Measurements from ENCODE around the gene HDAC2.
"Not testable (repeated sequence)": the region's sequence is repeated elsewhere in the genome, so short reads cannot be mapped to it uniquely, and the experiment has no call there.

HDAC2 gene

DNA sequence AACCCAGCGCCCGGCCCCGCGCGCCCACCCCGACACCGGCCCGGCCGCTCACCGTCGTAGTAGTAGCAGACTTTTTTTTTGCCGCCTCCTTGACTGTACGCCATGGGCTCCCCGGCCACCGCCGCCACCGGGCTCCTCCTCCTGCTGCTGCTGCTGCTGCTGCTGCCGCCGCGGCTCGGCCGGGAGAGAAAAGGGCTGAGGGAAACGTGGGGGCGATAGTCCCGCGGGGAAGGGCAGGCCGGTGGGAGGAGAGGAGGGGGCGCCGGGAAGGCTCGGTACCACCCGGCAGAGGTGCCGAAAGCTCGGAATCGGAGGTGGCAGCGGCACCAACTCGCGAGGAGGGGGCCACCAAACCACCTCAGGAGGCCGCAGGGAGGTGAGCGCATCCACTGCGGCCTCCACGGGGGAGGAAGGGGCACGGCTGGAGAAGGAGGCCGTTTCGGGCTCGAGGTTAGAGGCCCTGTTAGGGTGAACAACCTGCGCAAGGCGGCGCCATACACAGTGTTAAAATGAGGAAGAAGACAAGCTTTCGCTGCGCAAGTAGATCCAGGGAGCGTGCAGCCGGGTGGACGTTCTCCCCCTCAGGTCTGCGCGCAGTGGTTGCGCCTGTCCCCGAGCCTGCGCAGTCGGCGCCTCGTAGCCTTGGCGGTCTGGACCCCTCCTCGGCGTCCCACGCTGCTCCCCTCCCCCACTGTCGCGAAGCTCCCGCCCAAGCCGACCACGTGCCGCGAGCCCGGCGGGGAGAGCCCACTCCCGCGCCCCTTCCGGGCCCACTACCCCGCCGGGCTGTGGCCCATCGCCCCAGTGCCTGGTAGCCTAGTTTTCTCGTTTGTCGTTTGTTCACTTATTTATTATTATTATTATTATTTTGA is at the start of gene HDAC2:
Gene HDAC2 (minus strand): TSS at position 344 of the 872 bp plus-strand sequence. CDS start 240 bp downstream, at position 104.
- DNase-seq, result peak; percentile 79 to 94

DNA sequence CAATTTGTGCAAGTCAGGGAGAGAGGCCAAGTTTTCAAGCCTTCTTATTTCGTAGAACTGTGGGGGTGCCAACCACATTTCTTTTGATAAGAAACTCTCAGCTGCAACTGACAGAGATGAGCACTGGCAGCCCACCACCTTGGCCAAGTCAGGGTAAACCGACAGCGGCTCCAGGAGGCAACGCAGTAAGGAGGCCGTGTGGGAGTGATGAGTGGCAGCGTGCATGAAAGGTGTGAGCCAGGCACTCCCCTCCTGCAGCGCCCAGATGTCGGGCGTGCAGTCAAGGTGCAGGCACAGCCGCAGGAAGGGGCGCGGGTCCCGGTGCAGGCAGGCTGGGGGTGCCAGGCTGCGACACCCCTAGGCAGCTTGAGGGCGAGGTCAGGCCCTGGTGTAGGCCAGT is 49.2 kb upstream of the HDAC2 start:
- no peak for DNase-seq

DNA sequence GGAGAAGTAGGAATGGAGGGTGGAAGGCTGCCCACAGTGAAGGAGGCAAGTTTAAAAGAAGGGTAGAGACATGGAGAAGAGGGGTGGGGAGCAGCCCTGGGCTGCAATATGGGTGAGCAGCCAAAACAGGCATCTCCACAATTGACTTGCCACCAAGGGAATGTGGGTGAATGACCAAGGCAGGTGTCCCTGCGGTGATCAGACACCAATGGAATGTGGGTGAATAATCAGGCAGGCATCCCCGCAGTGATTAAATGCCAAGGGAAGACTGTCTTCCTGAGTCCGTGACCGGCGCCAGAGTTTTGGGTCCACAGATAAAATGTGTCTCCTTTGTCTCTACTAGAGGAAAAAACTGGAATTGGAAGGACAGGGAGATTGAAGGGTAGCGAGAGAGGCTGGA is 46.2 kb upstream of the HDAC2 start:
- DNase-seq, result not testable (repeated sequence)

DNA sequence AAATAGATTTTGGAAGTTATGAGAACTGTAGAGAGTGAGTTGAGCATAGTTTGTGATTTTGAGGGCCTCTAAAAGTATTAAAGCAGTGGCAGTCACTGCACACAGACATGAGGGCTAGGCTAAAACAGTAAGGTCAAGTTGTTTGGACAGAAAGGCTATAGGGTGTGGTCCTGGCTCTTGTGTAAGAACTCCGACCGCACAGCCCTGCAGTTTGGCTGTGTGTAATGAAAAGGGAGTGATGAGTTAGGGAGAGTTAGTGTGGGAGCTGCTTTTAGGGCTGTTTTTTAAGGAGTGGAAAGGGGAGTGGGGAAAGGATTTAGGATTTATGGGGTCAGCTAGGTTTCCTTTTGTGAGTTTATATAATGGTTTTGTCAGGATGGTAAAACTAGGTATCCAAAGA is 43.2 kb upstream of the HDAC2 start:
- not testable (repeated sequence) for DNase-seq

DNA sequence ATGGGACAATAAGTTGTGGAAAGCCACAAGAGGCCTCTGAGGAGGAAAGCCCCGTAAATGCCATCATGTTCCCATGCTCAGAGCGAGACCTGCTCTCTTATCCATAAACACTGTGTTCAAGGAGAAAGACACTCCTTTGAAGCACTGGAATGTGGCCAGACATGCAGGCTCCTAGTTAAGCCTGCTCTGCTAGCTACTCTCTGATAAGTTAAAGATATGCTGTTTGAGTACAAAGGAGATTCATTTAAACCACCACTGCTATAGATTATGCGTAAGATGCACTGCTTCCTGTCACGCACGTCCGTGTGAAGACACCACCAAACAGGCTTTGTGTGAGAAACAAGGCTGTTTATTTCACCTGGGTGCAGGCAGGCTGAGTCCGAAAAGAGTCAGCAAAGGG is 40.5 kb upstream of the HDAC2 start:
- not testable (repeated sequence) for DNase-seq

DNA sequence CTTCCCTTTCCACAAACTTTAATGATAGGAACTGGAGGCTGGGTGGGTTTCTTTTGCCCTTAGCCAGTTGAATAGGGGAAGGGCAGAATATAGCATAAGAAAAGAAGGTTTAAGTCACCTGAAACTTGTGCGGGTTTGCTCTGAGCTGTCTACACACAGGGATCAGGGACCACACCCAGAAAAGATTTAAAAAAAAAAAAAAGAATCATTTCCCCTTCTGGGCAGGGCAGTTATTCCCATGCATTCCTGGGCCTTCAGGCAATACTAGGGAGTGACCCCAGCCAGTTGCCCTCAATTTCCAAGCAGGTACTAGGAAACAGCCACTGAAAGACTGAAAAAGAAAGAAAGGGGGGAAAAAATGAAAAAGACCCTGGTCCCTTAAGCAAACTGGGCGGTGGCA is 39.6 kb upstream of the HDAC2 start:
- DNase-seq, result no peak

DNA sequence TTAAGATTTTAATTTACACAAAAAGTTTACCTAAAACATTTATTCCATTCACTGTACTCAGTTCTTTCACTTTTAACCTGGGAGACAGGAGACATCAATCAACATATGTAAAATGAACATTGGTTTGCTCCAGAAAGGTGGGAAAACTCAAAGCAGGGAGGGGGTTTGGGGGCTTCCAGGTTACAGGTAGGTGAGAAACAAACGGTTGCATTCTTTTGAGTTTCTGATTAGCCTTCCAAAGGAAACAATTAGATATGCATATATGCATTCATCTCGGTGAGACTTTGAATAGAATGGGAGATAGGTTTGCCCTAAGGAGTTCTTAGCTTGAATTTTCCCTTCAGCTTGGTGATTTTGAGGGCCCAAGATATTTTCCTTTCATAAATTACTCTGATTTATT is 38.2 kb upstream of the HDAC2 start:
- DNase-seq, result no peak

DNA sequence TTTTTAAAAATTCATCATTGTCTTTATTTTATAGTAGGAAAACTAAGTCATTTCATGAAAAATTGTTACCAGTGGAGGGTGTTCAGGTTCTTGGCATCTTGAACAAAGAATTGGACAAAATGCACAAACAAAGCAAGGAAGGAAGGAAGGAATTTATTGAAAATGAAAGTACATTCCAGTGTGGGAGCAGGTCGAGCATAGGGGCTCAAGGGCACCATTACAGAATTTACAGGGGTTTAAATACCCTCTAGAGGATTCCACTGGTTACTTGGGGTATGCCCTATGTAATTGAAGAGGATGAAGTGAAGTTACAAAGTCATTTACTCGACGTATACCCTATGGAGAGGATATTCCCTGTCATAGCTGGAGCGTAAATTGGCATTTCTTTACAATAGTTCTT is 37.4 kb upstream of the HDAC2 start:
- DNase-seq, result no peak

DNA sequence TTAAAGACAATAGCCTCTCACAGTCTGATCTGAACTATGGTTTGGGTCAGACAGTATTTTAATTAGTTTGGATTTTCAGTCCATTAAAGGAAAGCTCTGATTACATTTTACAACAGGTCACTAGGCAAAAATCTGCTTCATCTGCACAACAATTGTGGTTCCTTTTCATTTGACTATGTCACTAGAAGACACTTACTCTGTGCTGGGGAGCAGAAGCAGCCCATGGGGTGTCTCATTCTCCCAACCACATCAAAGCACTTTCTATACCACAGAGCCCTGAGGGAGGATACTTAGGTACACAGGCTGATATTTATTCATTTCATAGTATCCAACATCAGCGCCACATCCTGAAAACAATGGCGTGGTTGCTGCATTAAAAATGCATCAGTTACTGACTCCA is 36.6 kb upstream of the HDAC2 start:
- DNase-seq, result no peak

DNA sequence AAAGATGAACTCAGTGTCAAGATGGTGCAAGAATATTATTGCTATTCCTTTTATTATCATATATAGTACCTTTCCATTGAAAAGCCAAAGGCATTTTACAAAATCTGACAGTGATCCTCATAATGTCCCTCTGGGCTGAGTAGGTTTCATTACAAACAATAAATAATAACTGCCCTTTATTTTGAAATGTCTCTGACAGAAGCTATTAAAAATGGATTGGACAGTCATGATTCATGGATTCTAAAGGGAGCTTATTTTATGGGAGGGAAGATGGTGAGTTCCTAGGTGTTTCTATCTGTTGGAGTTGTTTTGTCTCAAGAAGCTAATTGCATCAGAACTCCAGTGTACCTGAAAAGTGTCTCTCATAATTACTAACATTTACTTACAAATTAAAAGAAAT is 30.4 kb upstream of the HDAC2 start:
- no peak for DNase-seq

DNA sequence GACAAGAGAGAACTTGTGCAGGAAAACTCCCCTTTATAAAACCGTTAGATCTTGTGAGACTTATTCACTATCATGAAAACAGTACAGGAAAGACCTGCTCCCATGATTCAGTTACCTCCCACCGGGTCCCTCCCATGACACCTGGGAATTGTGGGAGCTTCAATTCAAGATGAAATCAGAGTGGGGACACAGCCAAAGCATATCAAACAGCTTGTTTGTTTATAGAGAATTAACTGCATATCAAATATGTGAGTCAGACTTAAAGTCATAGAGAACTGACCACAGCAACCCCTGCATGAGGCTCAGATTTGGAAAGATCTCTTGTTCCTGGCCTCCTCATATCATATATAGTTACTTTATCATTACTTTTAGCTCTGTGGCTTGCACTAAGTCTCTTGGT is 29.1 kb upstream of the HDAC2 start:
- no peak for DNase-seq

DNA sequence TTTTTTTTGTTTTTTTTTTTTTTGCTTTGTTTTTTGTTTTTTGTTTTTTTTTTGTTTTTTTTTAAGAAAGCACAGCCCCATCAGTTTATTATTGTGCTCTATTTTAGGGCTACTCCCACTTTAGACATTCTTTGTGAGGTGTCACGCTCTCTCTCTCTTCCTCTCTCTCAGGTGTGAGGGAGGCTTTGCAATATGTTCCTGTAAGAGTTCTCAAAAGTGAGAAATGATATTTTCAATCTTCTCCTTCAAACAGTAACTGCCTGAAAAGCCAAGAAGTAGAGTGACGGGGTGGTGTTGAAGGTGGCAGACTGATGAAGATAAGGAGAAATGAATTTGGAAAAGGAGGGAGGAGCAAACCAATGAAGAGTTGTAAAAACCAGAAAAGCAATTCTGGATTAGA is 28.3 kb upstream of the HDAC2 start:
- no peak for DNase-seq

DNA sequence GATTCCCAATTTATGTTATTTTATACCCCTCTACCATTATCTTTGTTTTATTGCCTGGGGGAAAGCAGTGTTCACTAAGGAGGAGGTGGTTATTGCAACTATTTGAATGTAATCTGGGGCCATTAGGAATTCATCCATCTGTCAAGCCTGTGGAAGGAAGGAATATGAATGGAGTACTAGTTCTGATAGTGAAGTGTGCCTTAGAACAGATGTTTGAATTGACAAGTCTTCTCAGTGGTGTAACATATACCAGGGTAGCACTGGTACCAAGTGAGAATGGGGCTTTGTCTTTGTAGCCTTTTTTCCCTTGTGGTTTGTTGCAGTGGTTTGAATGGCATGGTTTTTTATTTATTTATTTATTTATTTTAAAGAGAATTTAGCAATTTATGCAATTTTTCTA is 27.9 kb upstream of the HDAC2 start:
- no peak for DNase-seq

DNA sequence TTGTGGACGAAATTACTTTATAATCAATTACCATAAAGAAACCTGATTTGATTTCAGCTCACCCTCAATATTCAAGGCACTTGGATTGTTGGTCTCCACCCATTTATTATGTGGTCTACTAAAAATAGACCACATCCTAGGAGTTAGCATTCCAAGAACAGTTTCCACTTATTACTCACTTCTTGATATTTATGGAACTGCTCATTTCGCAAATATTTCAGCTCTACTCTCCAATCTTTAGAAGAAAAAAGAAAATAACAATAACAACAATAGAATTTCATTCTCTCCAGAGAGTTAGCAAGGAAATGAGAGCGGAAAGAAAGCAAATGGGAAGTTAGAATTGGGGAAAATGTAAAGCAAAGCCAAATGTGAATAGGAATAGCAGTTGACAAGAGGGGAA is 26.2 kb upstream of the HDAC2 start:
- DNase-seq, result no peak

DNA sequence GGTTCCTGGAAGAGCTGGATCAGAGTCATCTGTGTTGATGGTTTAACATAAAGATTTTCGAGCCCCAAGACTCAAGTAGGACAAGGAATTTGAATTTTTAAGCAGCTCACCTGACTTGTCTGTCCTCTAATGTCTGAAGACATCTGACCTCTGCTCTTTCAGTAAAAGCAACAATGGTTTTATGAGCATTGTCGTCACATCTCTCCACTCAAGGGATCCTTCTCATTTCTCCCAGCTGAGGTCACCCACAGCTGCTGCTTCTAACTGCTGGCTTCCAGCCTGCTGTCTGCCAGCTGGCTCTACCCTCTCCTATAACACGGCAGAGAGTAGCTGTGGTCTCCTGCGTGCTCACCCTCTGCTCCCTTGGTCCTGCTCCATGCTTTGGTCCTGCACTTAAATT is 24.7 kb upstream of the HDAC2 start:
- no peak for DNase-seq

DNA sequence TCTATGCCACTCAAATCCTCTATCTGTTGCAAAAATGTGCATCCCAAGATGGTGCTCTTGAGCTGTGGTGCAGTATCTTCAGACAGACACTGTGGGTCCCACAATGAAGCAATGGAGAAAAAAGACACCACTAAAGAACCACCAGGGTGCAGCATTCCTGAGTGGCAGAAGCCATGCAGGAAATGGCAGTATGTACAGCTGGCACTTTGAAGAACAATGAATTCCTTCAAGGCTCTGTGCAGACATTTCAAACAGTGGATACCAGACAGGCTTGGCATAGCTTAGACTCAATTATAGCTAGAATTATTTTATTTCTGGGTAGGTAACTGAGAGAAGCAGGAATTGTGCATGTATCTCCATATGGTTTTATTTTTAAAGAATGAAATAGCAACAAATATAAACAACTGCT is 24.0 kb upstream of the HDAC2 start:
- peak in 1 of 2 donors; percentile 29 for DNase-seq

DNA sequence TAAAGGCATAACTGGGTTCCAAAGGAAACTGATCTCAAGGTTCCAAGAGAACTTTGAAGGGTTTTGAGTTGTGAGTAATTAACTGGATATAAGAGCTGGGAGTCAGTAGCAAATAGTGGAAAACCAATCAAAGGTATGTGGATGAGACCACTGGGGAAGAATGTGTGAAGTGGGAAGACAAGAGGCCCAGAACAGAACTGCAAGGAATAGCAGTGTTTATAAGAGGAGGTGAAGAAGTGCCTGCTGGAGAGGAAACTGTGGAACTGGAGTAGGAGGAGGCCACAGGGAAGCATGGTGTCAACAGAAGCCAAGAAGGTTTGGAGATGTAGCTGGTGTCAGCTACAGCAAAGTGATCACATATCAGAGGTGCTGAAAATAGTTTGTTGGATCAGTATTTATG is 18.7 kb upstream of the HDAC2 start:
- no peak for DNase-seq

DNA sequence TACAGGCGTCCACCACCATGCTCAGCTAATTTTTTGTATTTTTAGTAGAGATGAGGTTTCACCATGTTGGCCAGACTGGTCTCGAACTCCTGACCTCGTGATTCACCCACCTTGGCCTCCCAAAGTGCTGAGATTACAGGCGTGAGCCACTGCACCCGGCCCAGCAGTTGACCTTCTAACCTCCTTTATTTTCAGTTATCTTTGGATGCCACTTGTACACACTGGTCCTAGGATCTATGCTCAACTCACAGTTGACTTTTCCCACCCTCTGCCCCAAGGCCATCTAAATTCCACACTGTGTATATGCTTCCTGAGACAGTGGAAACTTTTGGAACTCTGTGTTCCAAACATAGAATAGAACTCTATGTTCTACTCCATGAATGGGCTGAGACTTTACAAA is 11.7 kb upstream of the HDAC2 start:
- DNase-seq, result not testable (repeated sequence)

DNA sequence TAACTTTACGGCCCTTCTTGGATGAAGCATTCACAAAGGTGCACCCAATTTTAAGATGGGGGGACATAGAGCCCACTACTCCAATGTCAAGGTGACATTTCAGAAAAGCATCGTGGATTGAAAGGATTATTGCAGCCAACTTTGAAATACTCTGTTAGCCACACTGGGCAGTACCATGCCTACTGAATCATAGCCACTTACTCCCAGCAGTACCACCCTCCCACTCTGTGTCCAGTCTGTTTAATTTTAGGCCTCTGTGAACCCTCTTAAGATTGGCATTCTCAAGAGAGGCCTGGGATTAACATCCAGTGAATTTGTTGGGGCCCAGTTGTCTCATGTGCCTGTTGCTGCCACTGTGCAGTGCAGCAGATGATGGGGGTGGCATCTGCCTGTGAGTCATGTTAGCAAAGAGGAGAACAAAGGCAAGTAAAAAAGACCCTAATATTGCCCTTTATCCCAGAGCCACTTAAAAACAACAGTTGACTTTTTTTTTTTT is 11.2 kb upstream of the HDAC2 start:
- no peak for DNase-seq

DNA sequence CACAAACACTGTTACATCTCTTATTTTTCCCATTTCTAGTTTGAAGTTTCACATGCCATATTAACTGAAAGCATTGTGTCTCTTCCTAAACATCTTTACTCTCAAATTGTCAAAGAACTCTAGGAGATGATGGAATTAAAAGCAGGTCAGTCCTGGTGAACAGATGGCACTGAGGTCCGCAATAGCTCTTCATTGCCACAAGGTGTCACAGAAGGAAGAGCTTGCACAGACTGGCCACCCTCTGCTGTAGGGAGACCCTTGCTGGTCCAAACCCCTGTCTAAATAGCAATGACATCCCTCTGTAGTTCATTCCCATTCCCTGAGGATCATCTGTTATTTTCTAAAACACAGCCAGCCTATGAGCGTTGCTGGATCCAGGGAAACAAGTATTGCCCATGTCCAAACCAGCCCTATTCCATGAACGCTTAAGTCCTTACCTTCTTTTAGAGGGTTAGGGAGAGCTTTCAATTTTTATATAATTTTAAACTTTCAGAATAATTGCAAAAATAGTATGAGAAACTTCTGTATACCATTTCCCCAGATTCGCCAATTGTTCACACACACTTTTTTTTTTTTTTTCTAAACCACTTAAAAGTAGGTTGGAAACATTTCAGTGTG is 10.1 kb upstream of the HDAC2 start:
- DNase-seq, result no peak

DNA sequence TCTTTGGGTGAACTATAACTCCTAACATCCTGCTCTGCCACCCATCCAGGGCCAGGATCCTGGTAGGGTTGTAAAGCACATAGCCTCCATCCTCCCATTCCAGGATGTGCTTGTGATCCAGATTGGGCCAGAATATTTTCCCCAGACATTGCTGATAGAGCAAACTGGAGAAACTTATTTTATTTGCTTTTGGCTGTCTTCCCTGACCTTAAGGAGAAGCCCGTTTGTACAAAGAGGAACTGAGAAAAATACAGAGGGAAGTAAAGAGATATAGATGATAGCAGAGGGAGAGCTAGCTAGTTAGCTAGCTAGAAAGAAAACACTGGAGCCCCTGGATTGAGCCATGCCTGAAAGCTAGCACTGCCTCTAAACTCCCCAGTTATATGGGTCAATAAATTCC is 9.0 kb upstream of the HDAC2 start:
- no peak for DNase-seq

DNA sequence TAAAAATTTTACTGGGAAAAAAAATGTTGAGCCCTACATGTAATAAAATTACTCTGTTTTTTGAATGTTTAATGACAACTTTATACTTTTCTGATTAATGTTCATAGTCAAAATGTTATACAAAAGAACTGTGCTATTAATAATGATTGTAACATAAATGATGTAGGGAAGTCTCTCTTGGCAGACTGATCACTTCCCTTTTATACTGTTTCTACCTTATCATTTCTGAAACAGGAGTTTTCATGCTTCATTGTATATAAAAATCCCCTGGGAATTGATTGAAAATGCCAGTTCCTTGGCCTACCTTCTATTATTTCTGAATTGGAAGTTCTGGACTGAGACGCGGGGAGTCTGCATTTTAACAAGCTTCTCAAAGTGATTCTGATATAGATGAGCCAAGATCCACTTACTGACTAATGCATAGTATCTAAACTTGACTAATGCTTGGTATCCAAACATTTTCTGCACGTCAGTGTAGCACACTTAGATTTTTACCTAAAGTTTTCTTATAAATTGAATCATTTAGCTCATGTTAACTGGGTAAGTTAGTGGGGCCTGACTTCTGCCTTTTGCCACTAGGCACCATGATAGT is 7.2 kb upstream of the HDAC2 start:
- DNase-seq, result no peak

DNA sequence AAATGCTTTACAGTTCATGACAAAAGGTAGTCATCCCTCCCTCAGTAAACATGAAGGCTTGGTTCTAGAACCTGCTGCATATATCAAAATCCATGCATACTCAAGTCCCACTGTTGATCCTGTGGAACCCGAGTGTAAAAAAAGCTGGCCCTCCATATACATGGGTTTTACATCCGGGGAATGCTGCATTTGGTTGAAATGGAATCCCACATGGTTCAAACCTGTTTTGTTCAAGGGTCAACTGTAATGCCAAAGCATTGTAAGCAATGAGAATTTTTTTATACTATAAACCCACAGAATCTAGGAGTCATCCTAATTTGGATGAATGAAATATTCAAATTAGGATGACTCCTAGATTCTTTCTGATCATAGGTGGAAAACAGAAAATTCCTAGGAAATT is 5.9 kb upstream of the HDAC2 start:
- no peak for DNase-seq

DNA sequence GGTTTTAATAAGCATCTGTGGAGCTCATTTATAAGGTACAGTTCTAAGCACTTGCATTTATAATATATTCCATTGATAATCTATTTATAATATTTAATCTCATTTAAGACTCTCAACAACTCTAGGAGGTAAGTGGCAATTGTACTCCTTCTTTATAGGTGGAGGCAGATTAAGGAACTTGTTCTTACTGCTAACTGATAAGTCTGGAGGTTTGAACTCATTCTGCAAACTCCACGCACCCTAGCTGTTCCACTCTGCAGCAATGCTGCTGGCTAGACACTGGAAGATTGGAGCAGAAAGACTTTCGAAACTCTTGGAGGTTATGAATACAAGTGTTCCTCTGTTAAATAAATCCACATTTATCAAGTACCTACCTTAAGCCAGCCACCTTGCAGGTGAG is 793 bp upstream of the HDAC2 start:
- DNase-seq, result no peak
